Spleen (tissue), 3 donors: Measurements from ENCODE around the gene TLR6.

ENCODE experiments used
- POLR2A ChIP-seq, 3 donors: fragments of 450-650 bp; IDR thresholded peaks; one replicate each; pipeline ENCODE4 v1.5.1; 2017; ENCODE audit warnings: antibody characterized with exemption in 3 of 3, mild to moderate bottlenecking in 1 of 3
- POLR2AphosphoS5 ChIP-seq, 3 donors: sonication (generic); formaldehyde crosslinking; IDR thresholded peaks; one replicate each; pipeline ENCODE4 v1.5.1; 2017; ENCODE audit warnings: antibody characterized with exemption in 3 of 3

DNA sequence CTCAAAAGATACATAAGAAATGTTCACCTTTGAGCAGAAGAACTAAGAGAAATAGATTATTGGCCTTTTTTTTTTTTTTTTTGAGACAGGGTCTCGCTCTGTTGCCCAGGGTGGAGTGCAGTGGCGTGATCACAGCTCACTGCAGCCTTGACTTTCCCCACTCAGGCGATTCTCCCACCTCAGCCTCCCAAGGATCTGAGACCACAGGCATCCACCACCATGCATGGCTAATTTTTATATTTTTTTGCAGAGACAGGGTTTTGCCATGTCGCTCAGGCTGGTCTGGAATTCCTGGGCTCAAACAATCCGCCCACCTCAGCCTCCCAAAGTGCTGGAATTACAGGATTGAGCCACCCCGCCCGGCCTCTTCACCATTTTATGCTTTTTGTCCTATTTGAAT, 2.9 kb upstream of the TLR6 start:
- TF ChIP-seq POLR2A (IDR thresholded peaks at IDR 0.05), result no peak
- no peak for TF ChIP-seq POLR2AphosphoS5 (IDR thresholded peaks at IDR 0.05)
